ENCODE measurements around the gene FNIP2.
"Not testable (repeated sequence)": the region's sequence is repeated elsewhere in the genome, so short reads cannot be mapped to it uniquely, and the experiment has no call there.

The FNIP2 gene

GRCh38 chr4:158875026-158875425 is 106.2 kb downstream of the FNIP2 start:
- Histone ChIP-seq H3K27me3 (ENCODE audit: insufficient read depth, low read length, poor library complexity) (no peaks in the 10 kb centered on the region), H3K4me1 (ENCODE audit: insufficient read depth, low read length) (no peaks in the 10 kb centered on the region), H3K36me3 (ENCODE audit: insufficient read depth, low read length) (no peaks in the 10 kb centered on the region), H3K4me3 (ENCODE audit: low read depth in 1 of 2, low read length in 2 of 2) (no peak overlapping the region), H3K79me2 (ENCODE audit: insufficient read depth, low read length) (no peaks in the 10 kb centered on the region), H3K4me2 (ENCODE audit: insufficient read depth, low read length) (no peak overlapping the region), H2AFZ (ENCODE audit: low read depth, low read length) (no peak overlapping the region), H3K27ac (ENCODE audit: low read length) (no peak overlapping the region), H4K20me1 (ENCODE audit: insufficient read depth, low read length) (no peaks in the 10 kb centered on the region), H3K9ac (ENCODE audit: low read depth, low read length) (no peak overlapping the region), H3K9me3 (ENCODE audit: insufficient read depth, low read length, severe bottlenecking) (no peaks in the 10 kb centered on the region)
- DNase-seq (no peak), ATAC-seq (ENCODE audit: insufficient read depth, low read depth) (no peak)
- TF ChIP-seq EZH2 (IDR thresholded peaks at IDR 0.05; ENCODE audit: borderline replicate concordance, low read depth, low read length, severe bottlenecking) (no peak), CTCF (IDR thresholded peaks at IDR 0.05; ENCODE audit: borderline replicate concordance, extremely low read depth, low read length, poor library complexity, severe bottlenecking) (no peak)

GRCh38 chr4:158875455-158875854 is 106.6 kb downstream of the FNIP2 start:
- H2AFZ ChIP-seq (ENCODE audit: low read depth, low read length), result no peak overlapping the region
- H3K9ac ChIP-seq (ENCODE audit: low read depth, low read length), result no peak overlapping the region
- H3K4me1 ChIP-seq (ENCODE audit: insufficient read depth, low read length), result no peaks in the 10 kb centered on the region
- no peak overlapping the region for H3K4me3 ChIP-seq (ENCODE audit: low read depth in 1 of 2, low read length in 2 of 2)
- no peaks in the 10 kb centered on the region for H3K36me3 ChIP-seq (ENCODE audit: insufficient read depth, low read length)
- no peaks in the 10 kb centered on the region for H3K79me2 ChIP-seq (ENCODE audit: insufficient read depth, low read length)
- TF ChIP-seq EZH2 (IDR thresholded peaks at IDR 0.05; ENCODE audit: borderline replicate concordance, low read depth, low read length, severe bottlenecking) (no peak), CTCF (IDR thresholded peaks at IDR 0.05; ENCODE audit: borderline replicate concordance, extremely low read depth, low read length, poor library complexity, severe bottlenecking) (no peak)
- H3K9me3 ChIP-seq (ENCODE audit: insufficient read depth, low read length, severe bottlenecking), result no peaks in the 10 kb centered on the region
- no peak for DNase-seq
- H3K4me2 ChIP-seq (ENCODE audit: insufficient read depth, low read length), result no peak overlapping the region
- ATAC-seq (ENCODE audit: insufficient read depth, low read depth), result no peak
- no peaks in the 10 kb centered on the region for H4K20me1 ChIP-seq (ENCODE audit: insufficient read depth, low read length)
- no peaks in the 10 kb centered on the region for H3K27me3 ChIP-seq (ENCODE audit: insufficient read depth, low read length, poor library complexity)
- H3K27ac ChIP-seq (ENCODE audit: low read length), result no peak overlapping the region

- ATAC-seq (ENCODE audit: insufficient read depth, low read depth) (no peak), DNase-seq (no peak)
- Histone ChIP-seq H3K79me2 (ENCODE audit: insufficient read depth, low read length) (no peaks in the 10 kb centered on the region), H3K36me3 (ENCODE audit: insufficient read depth, low read length) (no peaks in the 10 kb centered on the region), H2AFZ (ENCODE audit: low read depth, low read length) (no peak overlapping the region), H3K27ac (ENCODE audit: low read length) (no peak overlapping the region), H3K4me2 (ENCODE audit: insufficient read depth, low read length) (no peak overlapping the region), H3K9me3 (ENCODE audit: insufficient read depth, low read length, severe bottlenecking) (no peaks in the 10 kb centered on the region), H4K20me1 (ENCODE audit: insufficient read depth, low read length) (no peaks in the 10 kb centered on the region), H3K4me3 (ENCODE audit: low read depth in 1 of 2, low read length in 2 of 2) (no peak overlapping the region), H3K4me1 (ENCODE audit: insufficient read depth, low read length) (no peaks in the 10 kb centered on the region), H3K27me3 (ENCODE audit: insufficient read depth, low read length, poor library complexity) (no peaks in the 10 kb centered on the region), H3K9ac (ENCODE audit: low read depth, low read length) (no peak overlapping the region)
- TF ChIP-seq CTCF (IDR thresholded peaks at IDR 0.05; ENCODE audit: borderline replicate concordance, extremely low read depth, low read length, poor library complexity, severe bottlenecking), result no peak
- no peak for TF ChIP-seq EZH2 (IDR thresholded peaks at IDR 0.05; ENCODE audit: borderline replicate concordance, low read depth, low read length, severe bottlenecking)
Observed at GRCh38 chr4:158877069-158877468, 108.2 kb downstream of the FNIP2 start.

- H3K9ac ChIP-seq (ENCODE audit: low read depth, low read length); H3K9me3 ChIP-seq (ENCODE audit: insufficient read depth, low read length, severe bottlenecking); ATAC-seq (ENCODE audit: insufficient read depth, low read depth); DNase-seq; H3K36me3 ChIP-seq (ENCODE audit: insufficient read depth, low read length); H4K20me1 ChIP-seq (ENCODE audit: insufficient read depth, low read length); H3K27ac ChIP-seq (ENCODE audit: low read length); H3K79me2 ChIP-seq (ENCODE audit: insufficient read depth, low read length); H3K4me2 ChIP-seq (ENCODE audit: insufficient read depth, low read length); H3K4me3 ChIP-seq (ENCODE audit: low read depth in 1 of 2, low read length in 2 of 2); H3K27me3 ChIP-seq (ENCODE audit: insufficient read depth, low read length, poor library complexity); H2AFZ ChIP-seq (ENCODE audit: low read depth, low read length); H3K4me1 ChIP-seq (ENCODE audit: insufficient read depth, low read length): not testable (repeated sequence)
Observed at GRCh38 chr4:158882142-158882541, 113.3 kb downstream of the FNIP2 start.
